ENCODE results near the gene SUSD6. TPM values are rescaled to one million over a fixed set of nuclear protein-coding genes. Genes with fewer than 3 reads are reported as not detected.

SUSD6 gene
- total RNA-seq, 1 experiment from 2014 or later, result 44.7 TPM

DNA sequence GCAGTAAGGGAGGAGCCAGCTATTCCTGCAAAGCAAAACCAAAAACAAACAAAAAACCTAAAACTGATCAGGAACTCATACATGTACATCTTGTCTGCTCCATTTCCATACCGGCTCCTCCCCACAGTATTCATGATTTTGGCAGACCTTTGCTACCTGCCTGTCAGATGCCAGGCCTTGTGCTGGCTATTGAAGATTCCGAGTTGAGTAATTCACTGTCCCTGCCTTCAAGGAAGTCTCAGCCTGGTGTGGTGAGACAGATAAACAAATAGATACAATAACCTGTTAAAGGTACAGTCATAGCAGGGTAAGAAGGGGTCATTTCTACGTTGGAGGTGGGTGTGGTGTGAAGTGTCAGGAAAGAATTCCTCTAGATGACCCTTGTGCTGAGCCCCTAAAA is 42.7 kb downstream of the SUSD6 start:
- no peaks in the 10 kb centered on the region for H3K9me3 Mint-ChIP-seq (ENCODE audit: low read depth, unreplicated experiment)
- peak; percentile 21 for DNase-seq
- peaks cover 88% of the 10 kb centered on the region for H3K4me1 Mint-ChIP-seq (ENCODE audit: low read depth, unreplicated experiment)
- peak overlapping the region; percentile 1 for H3K4me3 Mint-ChIP-seq (ENCODE audit: low read depth, unreplicated experiment)
- H3K27me3 Mint-ChIP-seq (ENCODE audit: unreplicated experiment), result no peaks in the 10 kb centered on the region
- TF ChIP-seq, protein P1, sequence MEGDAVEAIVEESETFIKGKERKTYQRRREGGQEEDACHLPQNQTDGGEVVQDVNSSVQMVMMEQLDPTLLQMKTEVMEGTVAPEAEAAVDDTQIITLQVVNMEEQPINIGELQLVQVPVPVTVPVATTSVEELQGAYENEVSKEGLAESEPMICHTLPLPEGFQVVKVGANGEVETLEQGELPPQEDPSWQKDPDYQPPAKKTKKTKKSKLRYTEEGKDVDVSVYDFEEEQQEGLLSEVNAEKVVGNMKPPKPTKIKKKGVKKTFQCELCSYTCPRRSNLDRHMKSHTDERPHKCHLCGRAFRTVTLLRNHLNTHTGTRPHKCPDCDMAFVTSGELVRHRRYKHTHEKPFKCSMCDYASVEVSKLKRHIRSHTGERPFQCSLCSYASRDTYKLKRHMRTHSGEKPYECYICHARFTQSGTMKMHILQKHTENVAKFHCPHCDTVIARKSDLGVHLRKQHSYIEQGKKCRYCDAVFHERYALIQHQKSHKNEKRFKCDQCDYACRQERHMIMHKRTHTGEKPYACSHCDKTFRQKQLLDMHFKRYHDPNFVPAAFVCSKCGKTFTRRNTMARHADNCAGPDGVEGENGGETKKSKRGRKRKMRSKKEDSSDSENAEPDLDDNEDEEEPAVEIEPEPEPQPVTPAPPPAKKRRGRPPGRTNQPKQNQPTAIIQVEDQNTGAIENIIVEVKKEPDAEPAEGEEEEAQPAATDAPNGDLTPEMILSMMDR (IDR thresholded peaks at IDR 0.05; ENCODE audit: unreplicated experiment), result no peak
- H3K36me3 Mint-ChIP-seq (ENCODE audit: insufficient read depth, unreplicated experiment), result peaks cover 10% of the 10 kb centered on the region
- CTCF ChIA-PET, result interaction anchor here (0.6 to 1.4 kb wide), 4 partner anchors 10 to 23 kb away, joined by 3 to 9 read pairs (median 4); no protein-coding TSS in a partner anchor
- BruUV-seq (replicated peaks), result no TSS peak
- peak overlapping the region; percentile 18 for H3K27ac Mint-ChIP-seq (ENCODE audit: unreplicated experiment)
- intact Hi-C loops (cut with micrococcal nuclease; ENCODE audit: unreplicated experiment), result no loop called here

DNA sequence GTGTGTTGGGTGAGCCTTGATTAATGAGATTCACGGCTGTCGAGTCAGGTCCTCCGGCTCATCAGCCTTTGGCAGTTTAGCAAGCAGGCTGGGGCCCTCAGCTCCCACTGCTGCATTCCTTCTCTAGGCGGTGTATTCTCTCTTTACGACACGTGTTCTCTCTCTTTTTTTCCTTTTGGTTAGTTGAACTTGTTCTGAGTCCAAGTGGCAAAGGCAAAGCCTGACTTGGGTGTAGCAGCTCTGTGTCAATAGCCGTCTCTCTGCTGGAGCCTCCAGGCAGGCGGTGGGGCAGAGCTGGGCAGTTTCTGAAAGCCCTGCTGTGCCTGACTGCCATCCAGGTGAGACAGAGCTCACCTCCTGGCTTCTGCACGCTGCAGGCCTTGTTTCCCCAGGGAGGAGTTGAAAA is 46.6 kb downstream of the SUSD6 start:
- Mint-ChIP-seq H3K4me1 (ENCODE audit: low read depth, unreplicated experiment) (peaks cover 68% of the 10 kb centered on the region), H3K36me3 (ENCODE audit: insufficient read depth, unreplicated experiment) (peaks cover 5% of the 10 kb centered on the region), H3K27ac (ENCODE audit: unreplicated experiment) (peak overlapping the region; percentile 60), H3K4me3 (ENCODE audit: low read depth, unreplicated experiment) (peak overlapping the region; percentile 55), H3K9me3 (ENCODE audit: low read depth, unreplicated experiment) (no peaks in the 10 kb centered on the region), H3K27me3 (ENCODE audit: unreplicated experiment) (no peaks in the 10 kb centered on the region)
- DNase-seq, result peak; percentile 43
- TF ChIP-seq, protein P1 (IDR thresholded peaks at IDR 0.05; ENCODE audit: unreplicated experiment), result no peak
- no TSS peak for BruUV-seq (replicated peaks)
- CTCF ChIA-PET, result interaction anchor here (1.1 to 1.3 kb wide), 4 partner anchors 9 to 45 kb away, joined by 3 to 4 read pairs (median 4); no protein-coding TSS in a partner anchor
- intact Hi-C loops (cut with micrococcal nuclease; ENCODE audit: unreplicated experiment), result no loop called here

DNA sequence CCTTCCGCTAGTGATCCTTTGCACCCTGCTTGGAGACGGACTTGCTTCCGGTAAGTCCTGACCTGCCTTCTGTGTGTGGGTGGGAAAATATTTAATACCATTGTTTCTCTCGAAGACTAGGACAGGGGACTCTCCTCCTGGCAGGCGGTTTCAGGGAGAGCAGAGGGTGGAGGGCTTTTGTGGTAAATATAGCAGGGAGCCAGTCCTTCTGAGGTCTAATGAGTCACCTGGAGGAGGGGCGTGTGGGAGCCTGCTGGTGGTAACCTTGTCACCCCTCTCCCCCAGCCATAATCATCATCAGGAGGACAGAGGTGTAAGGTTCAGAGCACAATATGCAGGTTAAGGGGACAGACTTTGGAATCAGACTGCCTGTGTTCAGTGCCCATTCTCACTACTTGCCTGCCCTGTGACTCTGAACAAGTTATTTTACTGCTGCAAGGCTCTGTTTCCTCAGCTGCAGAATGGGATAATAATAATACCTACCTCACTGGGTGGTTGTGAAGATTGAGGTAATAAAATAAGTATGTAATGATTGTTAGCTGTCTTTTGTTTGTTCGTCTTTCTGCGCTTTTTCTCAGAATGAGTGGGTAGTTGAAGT is 47.4 kb downstream of the SUSD6 start:
- intact Hi-C loops (cut with micrococcal nuclease; ENCODE audit: unreplicated experiment), result no loop called here
- Mint-ChIP-seq H3K27ac (ENCODE audit: unreplicated experiment) (peak overlapping the region; percentile 60), H3K4me1 (ENCODE audit: low read depth, unreplicated experiment) (peaks cover 62% of the 10 kb centered on the region), H3K27me3 (ENCODE audit: unreplicated experiment) (no peaks in the 10 kb centered on the region), H3K9me3 (ENCODE audit: low read depth, unreplicated experiment) (no peaks in the 10 kb centered on the region), H3K4me3 (ENCODE audit: low read depth, unreplicated experiment) (peak overlapping the region; percentile 55), H3K36me3 (ENCODE audit: insufficient read depth, unreplicated experiment) (no peaks in the 10 kb centered on the region)
- DNase-seq, result peak; percentile 45
- TF ChIP-seq, protein P1 (IDR thresholded peaks at IDR 0.05; ENCODE audit: unreplicated experiment), result no peak
- BruUV-seq (replicated peaks), result no TSS peak
- CTCF ChIA-PET, result interaction anchor here (1.1 to 1.3 kb wide), 3 partner anchors 10 to 46 kb away, joined by 3 to 4 read pairs (median 3); no protein-coding TSS in a partner anchor

DNA sequence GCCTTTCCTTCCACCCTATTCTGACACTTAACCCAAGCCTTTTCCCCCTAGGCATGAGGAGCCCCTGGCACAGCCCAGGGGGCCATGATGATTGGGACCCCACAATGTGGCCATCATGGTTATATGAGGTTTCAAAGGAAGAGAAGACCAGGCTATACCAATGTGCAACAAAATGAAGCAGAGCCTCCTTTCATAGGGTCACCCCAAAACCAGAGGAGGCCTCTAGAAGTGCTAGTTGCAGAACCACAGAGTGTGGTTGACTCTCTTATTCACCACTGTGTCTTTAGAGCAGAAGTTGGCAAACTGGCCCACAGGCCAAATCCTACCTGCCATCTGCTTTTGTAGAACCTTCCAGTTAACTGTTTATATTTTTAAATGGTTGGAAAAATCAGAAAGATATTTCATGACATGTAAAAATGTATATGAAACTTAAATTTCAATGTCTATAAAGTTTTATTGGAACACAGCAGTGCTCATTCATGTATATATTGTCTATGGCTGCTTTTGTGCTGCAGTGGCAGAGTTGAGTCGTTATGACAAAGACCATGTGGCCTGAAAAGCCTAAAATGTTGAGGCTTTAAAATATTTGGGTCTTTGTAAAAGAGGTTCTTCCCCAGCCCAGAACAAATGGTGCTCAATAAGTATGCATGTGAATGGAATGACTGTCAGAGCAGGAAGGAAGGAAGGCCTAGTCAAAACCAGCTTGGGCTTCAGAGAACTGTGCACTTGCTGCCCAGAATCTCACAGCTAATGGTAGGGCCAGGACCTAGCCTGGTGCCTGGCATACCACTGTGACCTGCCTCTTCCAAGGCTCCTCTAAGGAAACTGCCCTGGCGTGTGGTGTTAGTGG is 49.2 kb downstream of the SUSD6 start:
- H3K27me3 Mint-ChIP-seq (ENCODE audit: unreplicated experiment), result no peaks in the 10 kb centered on the region
- no peaks in the 10 kb centered on the region for H3K9me3 Mint-ChIP-seq (ENCODE audit: low read depth, unreplicated experiment)
- H3K36me3 Mint-ChIP-seq (ENCODE audit: insufficient read depth, unreplicated experiment), result no peaks in the 10 kb centered on the region
- CTCF ChIA-PET, result no interaction called here
- peaks cover 49% of the 10 kb centered on the region for H3K4me1 Mint-ChIP-seq (ENCODE audit: low read depth, unreplicated experiment)
- H3K4me3 Mint-ChIP-seq (ENCODE audit: low read depth, unreplicated experiment), result no peak overlapping the region
- intact Hi-C loops (cut with micrococcal nuclease; ENCODE audit: unreplicated experiment), result no loop called here
- TF ChIP-seq, protein P1 (IDR thresholded peaks at IDR 0.05; ENCODE audit: unreplicated experiment), result no peak
- H3K27ac Mint-ChIP-seq (ENCODE audit: unreplicated experiment), result no peak overlapping the region
- TSS peak; percentile 6 for BruUV-seq (replicated peaks)
- no peak for DNase-seq
